H1 (cell line): ENCODE measurements around the gene EME2. TPM values are rescaled to one million over a fixed set of nuclear protein-coding genes. Genes with fewer than 3 reads are reported as not detected.
A peak's percentile ranks its signal among the peaks of the same experiment; 100 is the strongest.

Source experiments
- CTCF ChIA-PET: fragments of 300-600 bp; sonication (Branson Sonifier 250); formaldehyde crosslinking; loops from one replicate; lab custom pipeline; 2021; ENCODE audit not compliant: partially characterized antibody; lab: Charles Lee
- POLR2A ChIA-PET: fragments of 300-600 bp; sonication (Branson Sonifier 250); formaldehyde crosslinking; loops from one replicate; lab custom pipeline; 2021; ENCODE audit warnings: inconsistent platforms; ENCODE audit not compliant: partially characterized antibody; lab: Charles Lee
- DNase-seq, 2 experiments: peaks; one replicate each; pipeline versions ENCODE4 v3.0.0 to v3.0.0-alpha.2; 2010 to 2022; ENCODE audit warnings: low spot score in 2 of 2, low read depth in 1 of 2, mixed read lengths in 1 of 2
- FAIRE-seq: peaks from 2 replicates; lab custom pipeline; 2011; peaks lifted over from hg19 to GRCh38; lab: Jason Lieb, UNC
- H2AFZ ChIP-seq: 2 replicates; pipeline ENCODE4 v1.8.1; 2012; ENCODE audit warnings: low read length, inconsistent platforms
- H2AK5ac ChIP-seq: 2 replicates; pipeline ENCODE4 v1.6.1; 2013; ENCODE audit warnings: low read depth, low read length
- H2BK120ac ChIP-seq: replicated peaks from 2 replicates; pipeline ENCODE3; 2013; ENCODE audit warnings: low read depth, low read length, inconsistent platforms
- H2BK12ac ChIP-seq: 2 replicates; pipeline ENCODE4 v1.6.1; 2013; ENCODE audit warnings: low read depth, low read length
- H2BK15ac ChIP-seq: 2 replicates; pipeline ENCODE4 v1.6.1; 2013; ENCODE audit warnings: low read length
- H2BK20ac ChIP-seq: 2 replicates; pipeline ENCODE4 v1.6.1; 2013; ENCODE audit warnings: low read length
- H2BK5ac ChIP-seq: 2 replicates; pipeline ENCODE4 v1.6.1; 2013; ENCODE audit warnings: low read depth, low read length
- H3K14ac ChIP-seq: 2 replicates; pipeline ENCODE4 v1.6.1; 2013; ENCODE audit warnings: inconsistent platforms; ENCODE audit not compliant: insufficient read length
- H3K18ac ChIP-seq: 2 replicates; pipeline ENCODE4 v1.6.1; 2013; ENCODE audit warnings: low read length; ENCODE audit errors: extremely low read depth
- H3K23ac ChIP-seq: 2 replicates; pipeline ENCODE4 v1.6.1; 2013; ENCODE audit warnings: inconsistent platforms; ENCODE audit not compliant: insufficient read length
- H3K23me2 ChIP-seq: 2 replicates; pipeline ENCODE4 v1.6.1; 2013; ENCODE audit warnings: low read depth, low read length
- H3K27ac ChIP-seq: 2 replicates; pipeline ENCODE4 v1.6.1; 2011; ENCODE audit warnings: low read depth, low read length, inconsistent platforms
- H3K27me3 ChIP-seq, 4 experiments: replicated peaks in 1 of 4; 1 replicate in 1 of 4; 2 replicates in 3 of 4; pipeline versions ENCODE4 v1.6.1 to v1.8.1; 2011 to 2013; ENCODE audit warnings: low read length in 3 of 4, mild to moderate bottlenecking in 3 of 4, inconsistent platforms in 2 of 4, mixed read lengths in 2 of 4, moderate library complexity in 1 of 4; ENCODE audit not compliant: control insufficient read depth in 3 of 4, insufficient read depth in 3 of 4; ENCODE audit errors: extremely low read depth in 1 of 4
- H3K36me3 ChIP-seq, 4 experiments: 2 replicates each; pipeline versions ENCODE4 v1.6.1 to v1.8.1; 2011 to 2013; ENCODE audit warnings: mild to moderate bottlenecking in 4 of 4, low read length in 3 of 4, moderate library complexity in 2 of 4, control low read depth in 1 of 4, inconsistent platforms in 1 of 4; ENCODE audit not compliant: insufficient read depth in 4 of 4, control insufficient read depth in 2 of 4
- H3K4ac ChIP-seq: replicated peaks from 2 replicates; pipeline ENCODE3; 2013; ENCODE audit warnings: low read length, low read depth, mixed read lengths, inconsistent platforms; ENCODE audit not compliant: insufficient read length
- H3K4me1 ChIP-seq, 4 experiments: replicated peaks in 1 of 4; 1 replicate in 1 of 4; 2 replicates in 3 of 4; pipeline versions ENCODE4 v1.6.1 to v1.8.1; 2011 to 2013; ENCODE audit warnings: low read length in 3 of 4, inconsistent platforms in 2 of 4, mixed read lengths in 1 of 4; ENCODE audit not compliant: insufficient read depth in 4 of 4, control insufficient read depth in 3 of 4
- H3K4me2 ChIP-seq, 2 experiments: 2 replicates each; pipeline versions ENCODE4 v1.6.1 to v1.8.1; 2011 to 2013; ENCODE audit warnings: low read depth in 2 of 2, low read length in 2 of 2, control low read depth in 1 of 2, inconsistent platforms in 1 of 2, mild to moderate bottlenecking in 1 of 2; ENCODE audit not compliant: insufficient read depth in 1 of 2
- H3K4me3 ChIP-seq, 4 experiments: fragments of 200-600, 300-600 bp in 1 of 4; sonication (generic), shearing (Covaris generic), sonication (Bioruptor Twin) in 1 of 4; 2 replicates each; pipeline versions ENCODE4 v1.5.1 to v1.8.1; 2011 to 2016; ENCODE audit warnings: low read length in 4 of 4, low read depth in 3 of 4, control low read depth in 2 of 4, inconsistent platforms in 2 of 4, mild to moderate bottlenecking in 2 of 4, mixed read lengths in 1 of 4, moderate library complexity in 1 of 4; ENCODE audit not compliant: insufficient read depth in 2 of 4; ENCODE audit errors: extremely low read depth in 1 of 4
- H3K56ac ChIP-seq: replicated peaks from 2 replicates; pipeline ENCODE3; 2013; ENCODE audit warnings: low read depth, mild to moderate bottlenecking, mixed read lengths, low read length, inconsistent platforms; ENCODE audit not compliant: insufficient read length
- H3K79me1 ChIP-seq: 2 replicates; pipeline ENCODE4 v1.6.1; 2013; ENCODE audit warnings: low read depth, low read length, control low read depth
- H3K79me2 ChIP-seq, 2 experiments: 2 replicates each; pipeline versions ENCODE4 v1.6.1 to v1.8.1; 2012 to 2013; ENCODE audit warnings: low read length in 2 of 2, mild to moderate bottlenecking in 2 of 2, inconsistent platforms in 1 of 2; ENCODE audit not compliant: insufficient read depth in 2 of 2, control insufficient read depth in 1 of 2
- H3K9ac ChIP-seq, 4 experiments: replicated peaks in 1 of 4; 1 replicate in 1 of 4; 2 replicates in 3 of 4; pipeline versions ENCODE4 v1.6.1 to v1.8.1; 2011 to 2013; ENCODE audit warnings: low read depth in 3 of 4, low read length in 3 of 4, control low read depth in 2 of 4, mild to moderate bottlenecking in 2 of 4, moderate library complexity in 2 of 4, inconsistent platforms in 1 of 4; ENCODE audit errors: extremely low read depth in 1 of 4
- H3K9me3 ChIP-seq, 2 experiments: 2 replicates each; pipeline versions ENCODE4 v1.6.1 to v1.8.1; 2012 to 2013; ENCODE audit warnings: mild to moderate bottlenecking in 2 of 2, moderate library complexity in 2 of 2, control low read depth in 1 of 2, inconsistent platforms in 1 of 2, low read depth in 1 of 2, low read length in 1 of 2, mixed read lengths in 1 of 2; ENCODE audit not compliant: insufficient read depth in 2 of 2
- H4K20me1 ChIP-seq, 2 experiments: replicated peaks in 1 of 2; 2 replicates each; pipeline versions ENCODE3 to v1.8.1; 2011 to 2013; ENCODE audit warnings: inconsistent platforms in 2 of 2, low read length in 2 of 2, mild to moderate bottlenecking in 1 of 2; ENCODE audit not compliant: insufficient read depth in 2 of 2, control insufficient read depth in 1 of 2
- H4K5ac ChIP-seq: 2 replicates; pipeline ENCODE4 v1.6.1; 2013; ENCODE audit warnings: low read length, low read depth, mixed read lengths, inconsistent platforms; ENCODE audit not compliant: insufficient read length
- H4K8ac ChIP-seq: 2 replicates; pipeline ENCODE4 v1.8.0; 2013; ENCODE audit warnings: mild to moderate bottlenecking, moderate library complexity, low read length, inconsistent platforms; ENCODE audit not compliant: insufficient read depth; ENCODE audit errors: extremely low read depth
- H4K91ac ChIP-seq: replicated peaks from 2 replicates; pipeline ENCODE3; 2013; ENCODE audit warnings: low read length, mixed read lengths, inconsistent platforms; ENCODE audit not compliant: insufficient read length
- CREB1 ChIP-seq: IDR thresholded peaks from 2 replicates; pipeline ENCODE4 v1.6.1; 2012; ENCODE audit warnings: inconsistent platforms
- E2F6 ChIP-seq: IDR thresholded peaks from 2 replicates; pipeline ENCODE4 v1.6.1; 2012; ENCODE audit warnings: inconsistent platforms
- JUN ChIP-seq: IDR thresholded peaks from 2 replicates; pipeline ENCODE4 v1.6.1; 2011; ENCODE audit warnings: low read depth, mild to moderate bottlenecking, improper control_type of control experiment, low read length
- POLR2AphosphoS5 ChIP-seq: IDR thresholded peaks from 2 replicates; pipeline ENCODE4 v1.6.1; 2011; ENCODE audit warnings: low read depth, low read length
- RBBP5 ChIP-seq: IDR thresholded peaks from 2 replicates; pipeline ENCODE4 v1.7.1; 2012; ENCODE audit warnings: low read depth, mild to moderate bottlenecking, inconsistent platforms, low read length, moderate library complexity, borderline replicate concordance
- SAP30 ChIP-seq: fragments of 300-600 bp; sonication (generic); IDR thresholded peaks from 2 replicates; pipeline ENCODE4 v1.7.1; 2012; ENCODE audit warnings: low read length, moderate library complexity, mild to moderate bottlenecking, inconsistent platforms; ENCODE audit not compliant: insufficient read depth, insufficient replicate concordance
- SIN3A ChIP-seq, 2 experiments: IDR thresholded peaks in 1 of 2; conservative IDR thresholded peaks in 1 of 2; 2 replicates each; pipeline ENCODE4 v1.6.1; 2011 to 2012; ENCODE audit warnings: low read length in 2 of 2, improper control_type of control experiment in 1 of 2, low read depth in 1 of 2, mild to moderate bottlenecking in 1 of 2
- TAF1 ChIP-seq: IDR thresholded peaks from 2 replicates; pipeline ENCODE4 v1.6.1; 2011; ENCODE audit warnings: mild to moderate bottlenecking, low read depth, low read length
- TBP ChIP-seq: IDR thresholded peaks from 2 replicates; pipeline ENCODE4 v1.6.1; 2011; ENCODE audit warnings: low read depth, low read length, improper control_type of control experiment
- TEAD4 ChIP-seq: IDR thresholded peaks from 2 replicates; pipeline ENCODE4 v1.6.1; 2012; ENCODE audit warnings: low read depth, low read length, inconsistent platforms, mixed read lengths
- ZNF274 ChIP-seq: IDR thresholded peaks from 2 replicates; pipeline ENCODE4 v1.7.0; 2012; ENCODE audit warnings: low read length, borderline replicate concordance; ENCODE audit errors: extremely low read depth
- WGBS, 2 experiments: shearing (Covaris generic) in 1 of 2; methylation state at CpG; one replicate each; pipeline versions ENCODE4 v1.1.6 to v1.1.7; 2013 to 2015; ENCODE audit warnings: low lambda C conversion rate in 2 of 2, mixed read lengths in 2 of 2, inconsistent platforms in 1 of 2, low coverage in 1 of 2, missing lambda C conversion rate in 1 of 2; ENCODE audit not compliant: insufficient replicate concordance in 2 of 2, insufficient coverage in 1 of 2, insufficient read length in 1 of 2; ENCODE audit errors: extremely low coverage in 1 of 2, missing lambda C conversion rate in 1 of 2; 5-methylcytosine and 5-hydroxymethylcytosine counted together
- polyA plus RNA-seq, 7 experiments: library from polyadenylated mRNA; depleted of rRNA in 3 of 7; stranded (reverse) in 5 of 7; unstranded in 2 of 7; fragments of >200 nt in 5 of 7; fragments of 200-250 nt in 2 of 7; gene quantifications; 1 replicate in 5 of 7; 2 replicates in 1 of 7; 4 replicates in 1 of 7; pipeline versions ENCODE4 v1.2.1 to v1.2.3, GENCODE V29; 2011 to 2013; ENCODE audit warnings: missing spikeins in 2 of 7, mixed read lengths in 2 of 7
- total RNA-seq: library from RNA; stranded (reverse); fragmentation: NEBNext Ultra II Directional; extraction: Animal tissue kit (Norgen Biotek cat#: 25700); gene quantifications from 2 replicates; pipeline ENCODE4 v1.2.1, GENCODE V29; 2021

Gene EME2
- total and polyA plus RNA-seq, 2 of the 8 experiments (the other 6 are each of a cell fraction or from before 2014, with no cell fraction given): 13.1 to 19.7 TPM

GRCh38 chr16:1771864-1772361 lies 697 bp upstream of the EME2 start:
- peak overlapping the region; percentile 82 to 91 (median 82) for H3K4me3 ChIP-seq
- no peak overlapping the region for H2AK5ac ChIP-seq
- H2BK20ac ChIP-seq: no peak overlapping the region
- peaks cover 17% of the 10 kb centered on the region for H3K23me2 ChIP-seq
- no peaks in the 10 kb centered on the region for H3K9me3 ChIP-seq
- H4K5ac ChIP-seq: peak overlapping the region; percentile 81
- H3K4me1 ChIP-seq: peaks cover 0 to 12% (median 10%) of the 10 kb centered on the region in 4 experiments; a peak in 5 of 7 replicates
- no peaks in the 10 kb centered on the region for H3K27me3 ChIP-seq
- POLR2A ChIA-PET: interaction anchor here (0.8 to 13.5 kb wide), 19 partner anchors 8 to 383 kb away, joined by 3 to 246 read pairs (median 6); partner anchors contain the start of genes FAHD1, HAGH, IGFALS and JPT2
- peak overlapping the region; percentile 69 to 94 (median 89) for H3K9ac ChIP-seq
- WGBS, 2 experiments: 9% methylated on average over 19 of the region's 22 CpGs; no CpG with 5 or more reads in 1 of the 2 experiments
- H3K27ac ChIP-seq: peak overlapping the region; percentile 62
- peak overlapping the region; percentile 71 to 92 for H3K4me2 ChIP-seq
- peak overlapping the region; percentile 72; the same call in 1 of the 2 replicates for H2BK15ac ChIP-seq
- CTCF ChIA-PET: interaction anchor here (1.2 to 2.2 kb wide), 2 partner anchors 10 to 66 kb away, joined by 3 to 8 read pairs; partner anchors contain the start of genes MAPK8IP3, NUBP2 and SPSB3
- H4K20me1 ChIP-seq: peaks cover 0 to 21% of the 10 kb centered on the region in 2 experiments
- FAIRE-seq: no peak
- no peak overlapping the region for H2AFZ ChIP-seq
- peak overlapping the region; percentile 90 for H3K4ac ChIP-seq
- peaks cover 4% of the 10 kb centered on the region for H3K79me1 ChIP-seq
- no peak overlapping the region for H2BK120ac ChIP-seq
- H3K56ac ChIP-seq: peak overlapping the region; percentile 73
- peak overlapping the region; percentile 88 for H2BK5ac ChIP-seq
- peaks cover 3 to 31% (median 9%) of the 10 kb centered on the region in 4 experiments; a peak in 5 of 8 replicates for H3K36me3 ChIP-seq
- peaks cover 0 to 15% of the 10 kb centered on the region in 2 experiments; a peak in 1 of 4 replicates for H3K79me2 ChIP-seq
- no peak for DNase-seq
- H4K8ac ChIP-seq: peak overlapping the region; percentile 94; the same call in 1 of the 2 replicates
- peak overlapping the region; percentile 78 for H3K18ac ChIP-seq
- peak overlapping the region; percentile 45 for H4K91ac ChIP-seq
- 0 out of 2 replicates have a peak overlapping the region, but pooled peaks have one; percentile 4 for H2BK12ac ChIP-seq
- H3K14ac ChIP-seq: no peak overlapping the region
- H3K23ac ChIP-seq: no peak overlapping the region
- 0 out of 2 replicates have a peak, but pooled peaks have one; percentile 1 for TF ChIP-seq CREB1
- peak; percentile 60; the same call in 1 of the 2 replicates for TF ChIP-seq POLR2AphosphoS5
- TF ChIP-seq RBBP5: 0 out of 2 replicates have a peak, but pooled peaks have one; percentile 31
- TF ChIP-seq TAF1: peak; percentile 49; the same call in 1 of the 2 replicates
- peak in 1 of 2 experiments; percentile 65; a peak in 1 of 4 replicates for TF ChIP-seq SIN3A (conservative IDR thresholded peaks at IDR 0.05 in 1 of 2, IDR thresholded peaks at IDR 0.05 in 1 of 2; ENCODE audit: low read depth in 1 of 2, low read length in 2 of 2)
- TF ChIP-seq ZNF274: no peak
- TF ChIP-seq JUN: no peak
- 0 out of 2 replicates have a peak, but pooled peaks have one; percentile 57 for TF ChIP-seq TEAD4
- peak; percentile 31 for TF ChIP-seq SAP30
- TF ChIP-seq TBP: peak; percentile 17; the same call in 1 of the 2 replicates
- no peak for TF ChIP-seq E2F6
